Heart right ventricle (tissue), 16 donors: ENCODE measurements around the gene ILKAP. TPM values are rescaled to one million over a fixed set of nuclear protein-coding genes. Genes with fewer than 3 reads are reported as not detected.
A peak's percentile ranks its signal among the peaks of the same experiment; 100 is the strongest.

Experiments used
- ATAC-seq, 8 donors: fragments of 200-7000 bp; cut with Tn5 transposase; one replicate each; pipeline ENCODE4 v1.9.1; 2020; ENCODE audit warnings: mild to moderate bottlenecking in 8 of 8, moderate library complexity in 8 of 8, moderate number of reproducible peaks in 1 of 8
- DNase-seq, 2 donors: peaks; one replicate each; pipeline ENCODE4 v3.0.0-alpha.2; 2020
- H3K27ac ChIP-seq, 10 donors: fragments of 200-600 bp; sonication (generic) in 2 of 10; one replicate each; pipeline versions ENCODE4 v1.5.0 to v1.8.0; 2020 to 2022; ENCODE audit warnings: mild to moderate bottlenecking in 3 of 10
- H3K27me3 ChIP-seq, 7 donors: fragments of 200-600 bp; one replicate each; pipeline ENCODE4 v1.8.0; 2021 to 2022; ENCODE audit warnings: mild to moderate bottlenecking in 2 of 7
- H3K36me3 ChIP-seq, 9 donors: fragments of 200-600 bp; sonication (generic) in 1 of 9; one replicate each; pipeline versions ENCODE4 v1.5.0 to v1.8.0; 2020 to 2022; ENCODE audit warnings: mild to moderate bottlenecking in 2 of 9
- H3K4me1 ChIP-seq, 9 donors: fragments of 200-600 bp; sonication (generic) in 1 of 9; one replicate each; pipeline versions ENCODE4 v1.5.0 to v1.8.0; 2020 to 2022; ENCODE audit warnings: mild to moderate bottlenecking in 4 of 9
- H3K4me3 ChIP-seq, 10 donors: fragments of 200-600 bp; sonication (generic) in 2 of 10; one replicate each; pipeline versions ENCODE4 v1.5.0 to v1.8.0; 2020 to 2022; ENCODE audit warnings: mild to moderate bottlenecking in 7 of 10, moderate library complexity in 2 of 10
- H3K9me3 ChIP-seq, 11 donors: fragments of 200-600 bp in 10 of 11; sonication (generic) in 2 of 11; one replicate each; pipeline versions ENCODE4 v1.5.0 to v1.8.0; 2013 to 2022; ENCODE audit warnings: mild to moderate bottlenecking in 2 of 11, control low read depth in 1 of 11, moderate library complexity in 1 of 11
- WGBS, 2 donors: extraction: QIAGEN DNeasy Blood & Tissue Kit; methylation state at CpG; one replicate each; pipeline ENCODE4 v1.1.7; 2013; ENCODE audit warnings: inconsistent platforms in 1 of 2; 5-methylcytosine and 5-hydroxymethylcytosine counted together
- intact Hi-C, 10 donors: fragments of 100-400 bp; cut with DNase I; formaldehyde crosslinking; loops; one replicate each; pipeline versions ENCODE4 v1.11.1 to v1.14.2; 2022
- polyA plus RNA-seq, 2 donors: library from polyadenylated mRNA; stranded (reverse); fragments of 200-250 nt; gene quantifications; one replicate each; pipeline ENCODE4 v1.2.3, GENCODE V29; 2013
- total RNA-seq, 10 donors: library from RNA; stranded (reverse); fragmentation: NEBNext Ultra II Directional in 3 of 10; extraction: Animal tissue kit (Norgen Biotek cat#: 25700) in 3 of 10; gene quantifications; one replicate each; pipeline versions ENCODE4 v1.2.1 to v1.2.4, GENCODE V29; 2021 to 2023
- TF ChIP-seq, protein P1 (sequence below), 9 donors: fragments of 200-600 bp; sonication (generic) in 2 of 9; IDR thresholded peaks; one replicate each; pipeline versions ENCODE4 v1.5.0 to v1.8.0; 2021 to 2022; ENCODE audit warnings: antibody characterized with exemption in 9 of 9, mild to moderate bottlenecking in 5 of 9, moderate library complexity in 1 of 9
- donor health status: Arrhythmogenic right ventricular cardiomyopathy.
- donor health status: ischemic (EF 13 %, LVEDD 7.1; RV severe dilation, severe dysfunction).
- donor health status: healthy with polysubstance abuse.
- donor health status: DM: no; HTN: yes; CAD: no.
- donor health status: DM: no; HTN: no; CAD: no.
- donor health status: ischemic (EF 25% LVEDD 6.9; RV normal size, moderate dysfunction).
- donor health status: ischemic (EF 25% LVEDD 5.7; RV mildly dilated, moderate dysfunction).
- donor health status: healthy.
- donor health status: DM: yes; HTN: yes; CAD: no.
- donor health status: Ischemic cardiomyopathy.
- donor health status: ischemic (EF 35%, LVEDD 5.7; RV mildly dilated, moderate dysfunction).
- donor health status: nonischemic (EF 11% LVEDD 7.7; RV severe dilation, severe dysfunction).
- donor health status: DM: yes; HTN: yes; CAD: no.
- donor health status: PGD.
- donor health status: ischemic (EF 29% LVEDD 5.4; RV normal size, mild dysfunction).
- donor health status: nonischemic (EF 23%, LVEDD 6.1; RV moderate dilation, normal function).

The ILKAP gene
- total and polyA plus RNA-seq, 12 donors = 19.6 to 83.9 (median 25.6) TPM

DNA sequence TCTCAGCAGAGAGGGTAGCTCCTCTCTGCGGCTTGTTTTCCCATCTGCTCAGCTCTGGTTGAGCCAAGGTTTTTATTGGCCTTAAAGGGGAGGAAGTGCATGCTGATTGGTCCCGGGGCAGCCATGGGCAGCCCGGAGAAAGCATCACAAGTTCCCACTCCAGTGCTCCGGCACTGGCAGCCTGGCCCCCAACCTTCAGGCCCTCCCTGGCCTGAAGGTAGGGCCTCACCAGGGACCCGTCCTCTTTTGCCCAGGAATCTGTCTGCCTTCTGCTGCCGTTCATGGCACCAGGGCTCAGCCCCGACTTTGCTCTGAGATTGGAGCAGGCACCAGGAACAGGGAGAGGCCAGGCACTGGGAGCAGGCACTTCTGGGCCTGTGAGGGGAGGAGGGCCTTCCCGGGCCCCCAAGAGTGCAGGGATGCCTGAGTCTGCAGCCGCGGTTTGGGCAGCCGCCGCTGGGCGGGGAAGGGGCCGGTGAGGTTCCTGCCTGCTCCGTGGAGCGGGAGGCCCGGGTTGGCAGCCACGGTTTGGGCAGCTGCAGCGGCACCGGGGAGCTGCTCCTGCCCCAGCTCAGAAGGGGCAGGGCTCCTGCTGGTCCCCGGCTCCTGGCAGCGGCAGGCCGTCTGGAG is 17.5 kb upstream of the ILKAP start:
- WGBS, 2 donors = 78% methylated on average over 21 to 23 of the region's 23 CpGs
- intact Hi-C loops = no loop called here
- ATAC-seq (peak in 7 of 8 donors; percentile 34 to 86 (median 58)), DNase-seq (no peak)
- no peaks in the 10 kb centered on the region for H3K27me3 ChIP-seq
- peak overlapping the region in 6 of 10 donors; percentile 3 to 39 (median 19) for H3K4me3 ChIP-seq
- H3K9me3 ChIP-seq = no peaks in the 10 kb centered on the region
- H3K36me3 ChIP-seq = no peaks in the 10 kb centered on the region
- peak overlapping the region in 2 of 10 donors; percentile 40 for H3K27ac ChIP-seq
- TF ChIP-seq, protein P1, sequence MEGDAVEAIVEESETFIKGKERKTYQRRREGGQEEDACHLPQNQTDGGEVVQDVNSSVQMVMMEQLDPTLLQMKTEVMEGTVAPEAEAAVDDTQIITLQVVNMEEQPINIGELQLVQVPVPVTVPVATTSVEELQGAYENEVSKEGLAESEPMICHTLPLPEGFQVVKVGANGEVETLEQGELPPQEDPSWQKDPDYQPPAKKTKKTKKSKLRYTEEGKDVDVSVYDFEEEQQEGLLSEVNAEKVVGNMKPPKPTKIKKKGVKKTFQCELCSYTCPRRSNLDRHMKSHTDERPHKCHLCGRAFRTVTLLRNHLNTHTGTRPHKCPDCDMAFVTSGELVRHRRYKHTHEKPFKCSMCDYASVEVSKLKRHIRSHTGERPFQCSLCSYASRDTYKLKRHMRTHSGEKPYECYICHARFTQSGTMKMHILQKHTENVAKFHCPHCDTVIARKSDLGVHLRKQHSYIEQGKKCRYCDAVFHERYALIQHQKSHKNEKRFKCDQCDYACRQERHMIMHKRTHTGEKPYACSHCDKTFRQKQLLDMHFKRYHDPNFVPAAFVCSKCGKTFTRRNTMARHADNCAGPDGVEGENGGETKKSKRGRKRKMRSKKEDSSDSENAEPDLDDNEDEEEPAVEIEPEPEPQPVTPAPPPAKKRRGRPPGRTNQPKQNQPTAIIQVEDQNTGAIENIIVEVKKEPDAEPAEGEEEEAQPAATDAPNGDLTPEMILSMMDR (IDR thresholded peaks at IDR 0.05) = no peak
- H3K4me1 ChIP-seq = peaks cover 0 to 10% (median 0%) of the 10 kb centered on the region in 9 donors

DNA sequence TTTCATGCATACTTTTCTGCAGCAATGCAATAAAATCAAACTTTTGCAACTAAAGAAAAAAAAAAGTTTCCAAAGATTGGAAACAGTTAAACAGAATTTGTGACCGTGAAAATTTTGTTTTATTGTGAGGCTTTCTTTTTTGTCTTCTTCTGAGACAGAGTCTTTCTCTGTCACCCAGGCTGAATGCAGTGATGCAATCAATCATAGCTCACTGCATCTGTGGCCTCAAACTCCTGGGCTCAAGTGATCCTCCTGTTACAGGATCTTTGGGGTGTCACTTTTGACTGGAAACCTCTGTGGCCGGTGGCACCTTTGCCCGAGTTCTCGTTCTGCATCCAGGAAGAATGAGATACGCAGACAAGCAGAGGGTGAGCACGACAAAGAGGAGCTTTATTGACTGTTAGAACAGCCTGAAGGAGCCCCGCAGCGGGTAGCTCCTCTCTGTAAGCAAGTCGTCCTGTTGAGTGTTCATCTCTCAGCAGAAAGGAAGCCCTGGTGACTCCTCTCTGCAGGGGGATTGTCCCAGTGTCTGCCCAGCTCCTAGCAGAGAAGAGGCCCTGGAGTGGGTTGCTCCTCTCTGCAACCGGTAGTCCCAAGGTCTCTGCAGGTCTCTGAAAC is 16.9 kb upstream of the ILKAP start:
- 76 to 79% methylated on average over 10 of the region's 10 CpGs for WGBS, 2 donors
- no peaks in the 10 kb centered on the region for H3K27me3 ChIP-seq
- DNase-seq (no peak), ATAC-seq (no peak)
- H3K4me1 ChIP-seq = peaks cover 0 to 6% (median 0%) of the 10 kb centered on the region in 9 donors
- no peaks in the 10 kb centered on the region for H3K9me3 ChIP-seq
- H3K36me3 ChIP-seq = no peaks in the 10 kb centered on the region
- intact Hi-C loops = no loop called here
- no peak overlapping the region for H3K27ac ChIP-seq
- TF ChIP-seq, protein P1 (IDR thresholded peaks at IDR 0.05) = no peak
- H3K4me3 ChIP-seq = peak overlapping the region in 1 of 10 donors; percentile 24

DNA sequence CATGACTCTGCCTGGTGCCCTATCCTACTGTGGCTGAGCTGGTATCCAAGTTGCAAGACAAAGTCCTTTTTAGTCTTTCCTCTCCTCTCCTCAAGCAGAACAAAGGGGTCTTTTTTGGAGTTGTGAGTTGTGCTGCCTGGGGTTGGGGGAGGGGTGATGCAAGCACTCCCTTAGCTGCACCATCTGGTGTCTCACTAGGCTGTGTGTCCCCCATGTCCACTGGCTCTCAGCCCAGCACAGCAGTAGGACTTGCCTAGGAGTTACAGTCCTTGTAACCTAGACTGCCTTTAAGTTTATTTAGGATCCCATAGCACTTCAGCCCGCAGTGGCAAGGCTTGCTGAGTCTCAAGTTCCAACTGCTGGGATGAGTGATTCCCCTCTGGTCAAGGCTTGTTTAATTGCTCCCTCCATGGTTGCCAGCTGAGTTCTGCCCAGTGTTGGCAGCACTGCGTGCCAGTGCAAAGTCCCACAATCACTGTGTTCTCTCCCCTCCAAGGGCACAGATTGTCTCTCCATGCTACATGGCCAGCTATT is 13.2 kb upstream of the ILKAP start:
- Histone ChIP-seq H3K4me1 (peaks cover 0 to 6% (median 0%) of the 10 kb centered on the region in 9 donors), H3K36me3 (no peaks in the 10 kb centered on the region), H3K27ac (peak overlapping the region in 5 of 10 donors; percentile 14 to 44 (median 31)), H3K9me3 (peaks cover 0 to 4% (median 0%) of the 10 kb centered on the region in 11 donors), H3K27me3 (peaks cover 0 to 7% (median 0%) of the 10 kb centered on the region in 7 donors), H3K4me3 (no peak overlapping the region)
- DNase-seq (no peak), ATAC-seq (peak in 7 of 8 donors; percentile 56 to 95 (median 78))
- intact Hi-C loops = loop anchor here in 1 of 10 donors (1.0 kb wide), 1 partner anchor 49 kb away; no protein-coding TSS in a partner anchor
- 72 to 75% methylated on average over 2 of the region's 2 CpGs for whole genome bisulfite sequencing, 2 donors
- TF ChIP-seq, protein P1 (IDR thresholded peaks at IDR 0.05) = no peak

DNA sequence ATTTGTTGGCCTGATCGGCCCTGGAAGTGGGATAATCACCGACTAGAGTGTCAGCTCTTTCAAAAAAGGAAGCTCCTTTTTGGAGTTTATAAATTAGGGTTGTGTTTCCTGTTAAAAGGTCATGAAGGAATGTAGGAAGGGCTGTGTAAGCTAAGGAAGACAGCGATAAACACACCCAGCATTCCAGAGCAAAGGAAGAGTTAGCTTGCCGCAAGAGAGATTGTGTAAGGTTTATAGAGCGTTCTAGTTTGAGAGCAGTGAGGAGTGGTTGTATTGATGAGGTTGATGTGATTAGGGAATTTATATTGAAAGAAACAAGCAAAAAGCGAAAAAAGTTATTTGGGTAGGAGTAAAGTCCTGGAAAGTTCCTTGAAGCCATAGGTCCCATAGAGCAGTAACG is 3.5 kb upstream of the ILKAP start:
- Histone ChIP-seq H3K36me3 (no peaks in the 10 kb centered on the region), H3K27me3 (no peaks in the 10 kb centered on the region), H3K9me3 (no peaks in the 10 kb centered on the region), H3K27ac (no peak overlapping the region), H3K4me3 (no peak overlapping the region), H3K4me1 (peaks cover under 1 to 15% (median 10%) of the 10 kb centered on the region in 9 donors)
- DNase-seq = no peak
- ATAC-seq = no peak
- intact Hi-C loops = no loop called here
- WGBS, 2 donors = 73 to 83% methylated on average over 7 of the region's 7 CpGs
- TF ChIP-seq, protein P1 (IDR thresholded peaks at IDR 0.05) = no peak
